Effector CD4-positive, alpha-beta T cell (primary cell): ENCODE data around the gene THNSL1.
"Not testable (repeated sequence)": the region's sequence is repeated elsewhere in the genome, so short reads cannot be mapped to it uniquely, and the experiment has no call there.

Experiments used
- DNase-seq: peaks from one replicate; pipeline ENCODE4 v3.0.0-alpha.2; 2020
- total RNA-seq: gene quantifications from one replicate; lab custom pipeline; 2026; lab: John Stamatoyannopoulos, UW

Gene THNSL1
- 3.9 reads per million, percentile 15 among the genes with 10 or more reads in this experiment for total RNA-seq

- DNase-seq, result peak; percentile 95
These were observed at the start of gene THNSL1 for GRCh38 chr10:25016376-25017153. Gene THNSL1 (plus strand): TSS chr10:25016612. CDS start chr10:25023224, 6,612 bp downstream.

GRCh38 chr10:24966962-24967481 is 49.4 kb upstream of the THNSL1 start:
- no peak for DNase-seq

DNA sequence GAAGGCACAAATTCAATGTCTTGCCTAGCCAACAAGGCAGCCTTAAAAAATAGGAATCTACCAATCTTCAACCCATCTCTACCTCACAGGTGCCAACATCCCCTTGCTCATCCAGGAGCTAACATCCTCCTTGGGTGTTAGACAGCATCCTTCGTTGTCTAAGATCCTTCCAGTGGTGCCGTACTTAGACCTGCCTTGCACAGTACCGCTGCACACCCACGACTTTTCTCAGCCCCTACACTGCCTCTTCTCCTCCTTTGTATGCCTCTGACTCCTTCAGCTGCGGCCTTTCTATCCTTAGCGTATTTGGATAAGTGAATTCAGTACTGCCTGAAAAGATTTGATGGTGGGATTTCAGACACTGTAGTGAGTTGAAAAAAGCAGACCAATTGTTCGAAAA is 48.1 kb upstream of the THNSL1 start:
- DNase-seq, result no peak

DNA sequence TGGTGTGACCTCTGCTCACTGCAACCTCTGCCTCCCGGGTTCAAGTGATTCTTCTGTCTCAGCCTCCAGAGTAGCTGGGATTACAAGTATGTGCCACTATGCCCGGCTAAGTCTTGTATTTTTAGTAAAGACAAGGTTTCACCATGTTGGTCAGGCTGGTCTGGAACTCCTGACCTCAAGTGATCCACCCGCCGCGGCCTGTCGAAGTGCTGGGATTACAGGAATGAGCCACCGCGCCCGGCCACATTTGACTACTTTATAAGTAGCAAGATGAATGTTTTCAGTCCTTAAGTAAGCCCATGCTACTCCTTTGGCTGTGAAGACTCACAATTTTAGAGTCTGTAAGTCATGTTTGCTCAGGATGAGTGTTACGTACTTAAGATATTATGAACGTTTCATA is 47.5 kb upstream of the THNSL1 start:
- DNase-seq, result not testable (repeated sequence)

DNA sequence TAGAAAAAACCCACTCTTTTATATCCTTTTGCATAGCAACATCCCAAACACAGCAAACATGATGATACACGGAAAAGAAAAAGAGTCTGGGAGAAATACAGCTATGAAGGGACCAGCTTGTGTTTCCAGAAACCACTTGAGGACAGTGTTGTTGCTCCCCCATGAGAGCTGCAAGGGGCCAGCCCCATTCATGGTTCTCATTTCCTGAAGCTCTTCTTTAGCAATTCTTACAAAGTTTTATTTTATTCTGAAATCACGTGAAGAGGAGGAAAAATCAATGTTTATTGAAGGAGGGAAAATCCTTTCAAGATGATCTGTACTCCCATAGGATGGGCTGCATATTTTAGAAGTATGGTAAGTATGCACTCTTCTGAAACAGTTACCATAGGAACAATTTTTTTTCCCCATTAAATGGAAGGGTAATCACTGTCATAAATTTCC is 46.6 kb upstream of the THNSL1 start:
- DNase-seq, result no peak

DNA sequence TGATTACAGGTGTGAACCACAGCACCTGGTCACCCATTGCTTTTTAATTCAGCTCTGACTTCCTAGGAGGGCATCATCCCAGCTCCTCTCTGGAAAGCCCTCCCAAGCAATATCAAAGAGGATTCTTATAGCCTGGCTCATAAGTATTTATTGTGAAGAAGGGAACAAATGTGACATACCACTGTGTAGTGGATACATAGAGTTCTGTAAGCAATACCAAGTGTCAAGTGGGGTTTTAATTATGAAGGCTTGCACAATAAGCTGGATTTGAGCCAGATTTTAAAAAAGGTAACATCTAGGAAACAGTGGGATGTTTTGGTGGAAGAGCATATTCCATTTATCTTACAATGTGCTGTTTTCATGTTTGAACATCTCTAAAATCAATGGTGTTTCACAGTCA is 45.0 kb upstream of the THNSL1 start:
- no peak for DNase-seq

DNA sequence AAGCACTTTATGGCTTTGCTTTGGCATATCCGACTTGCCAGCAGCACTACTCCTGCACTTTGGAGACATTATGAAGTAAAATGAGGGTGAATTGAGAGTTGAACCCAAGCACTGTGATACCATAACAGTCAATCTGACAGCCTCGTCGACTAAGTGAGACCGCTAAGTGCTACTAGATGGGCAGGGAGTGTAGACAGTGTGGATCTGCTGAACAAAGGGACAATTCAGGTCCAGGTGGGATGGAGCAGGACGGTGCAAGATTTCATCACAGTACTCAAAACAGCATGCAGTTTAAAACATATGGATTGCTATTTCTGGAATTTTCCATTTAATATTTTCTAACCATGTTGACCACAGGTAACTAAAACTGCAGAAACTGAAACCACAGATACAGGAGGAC is 43.2 kb upstream of the THNSL1 start:
- no peak for DNase-seq

DNA sequence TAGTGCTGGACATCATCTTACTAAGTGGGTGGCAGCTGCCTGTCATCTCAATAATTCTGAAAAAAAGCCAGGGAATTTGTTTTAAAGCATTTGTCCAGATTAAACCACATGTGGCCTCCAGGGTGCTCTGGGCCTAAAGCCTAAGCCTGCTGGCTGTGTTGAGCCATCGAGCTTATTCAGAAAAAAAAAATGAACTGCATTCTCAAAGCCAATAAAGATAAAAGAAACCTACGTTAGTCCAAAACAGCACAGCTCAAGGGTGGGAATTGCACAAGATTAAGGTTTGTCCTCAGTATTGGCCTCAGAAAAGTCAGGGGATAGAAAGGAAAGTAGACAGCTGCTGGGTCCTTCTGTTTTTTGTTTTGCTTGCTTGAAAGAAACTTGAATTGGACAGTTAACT is 41.4 kb upstream of the THNSL1 start:
- no peak for DNase-seq

DNA sequence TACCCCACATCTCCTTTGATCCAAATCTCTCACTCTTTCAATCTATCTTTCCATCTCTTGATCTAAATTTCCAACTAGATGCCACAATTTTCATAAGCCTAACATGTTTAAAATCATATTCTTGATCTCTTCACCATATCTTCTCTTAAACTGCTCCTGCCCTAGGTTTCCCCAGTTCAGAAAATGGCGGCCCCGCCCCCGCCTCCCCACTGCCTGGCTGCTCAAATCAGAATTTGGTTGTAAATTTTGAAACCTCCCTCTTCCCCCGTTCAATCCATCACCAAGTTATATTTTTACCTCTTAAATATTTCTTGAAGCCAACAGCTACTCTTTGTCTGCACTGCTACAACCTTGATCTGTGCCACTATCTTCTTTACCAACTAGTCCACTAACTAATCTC is 36.7 kb upstream of the THNSL1 start:
- DNase-seq, result no peak

GRCh38 chr10:24981161-24981710 is 35.2 kb upstream of the THNSL1 start:
- DNase-seq, result no peak

GRCh38 chr10:24982319-24983112 is 33.9 kb upstream of the THNSL1 start:
- no peak for DNase-seq

DNA sequence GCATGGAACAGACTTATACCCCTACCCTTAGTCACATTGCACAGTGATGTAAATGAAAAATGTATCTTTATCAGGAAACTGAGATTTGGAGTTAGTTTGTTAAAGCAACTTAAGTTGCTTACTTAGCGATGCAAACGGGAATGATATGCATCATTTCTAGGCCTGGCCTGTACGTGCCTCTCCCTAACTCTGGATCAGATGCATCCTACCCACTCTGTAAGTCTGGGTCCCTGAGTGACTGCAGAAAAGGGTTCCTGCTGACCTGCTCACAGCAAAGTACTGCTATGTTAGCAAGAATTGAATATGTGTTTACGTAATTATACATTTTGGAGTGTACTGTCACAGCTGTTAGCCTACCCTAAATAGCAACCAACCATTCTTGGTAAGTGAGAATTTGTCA is 33.3 kb upstream of the THNSL1 start:
- DNase-seq, result no peak

DNA sequence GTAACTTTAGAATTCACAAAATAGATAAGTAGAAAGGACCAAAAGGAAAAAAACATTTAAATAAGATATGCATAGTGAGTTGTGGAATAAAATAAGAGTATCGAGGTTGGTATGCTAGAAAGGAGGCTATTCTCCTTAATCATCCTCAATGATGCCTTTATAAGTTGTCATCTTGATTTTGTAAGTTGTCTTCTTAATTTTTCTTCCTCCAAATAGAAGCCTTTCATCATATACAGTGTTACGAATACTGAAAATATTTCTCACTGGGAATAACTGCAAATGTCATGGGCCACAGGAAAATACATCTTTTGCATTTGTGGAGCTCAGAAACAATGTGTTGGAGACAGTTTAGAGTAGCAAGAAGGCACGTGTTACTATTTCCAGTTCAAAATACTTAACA is 32.5 kb upstream of the THNSL1 start:
- DNase-seq, result no peak

GRCh38 chr10:24984906-24985305 is 31.5 kb upstream of the THNSL1 start:
- no peak for DNase-seq

DNA sequence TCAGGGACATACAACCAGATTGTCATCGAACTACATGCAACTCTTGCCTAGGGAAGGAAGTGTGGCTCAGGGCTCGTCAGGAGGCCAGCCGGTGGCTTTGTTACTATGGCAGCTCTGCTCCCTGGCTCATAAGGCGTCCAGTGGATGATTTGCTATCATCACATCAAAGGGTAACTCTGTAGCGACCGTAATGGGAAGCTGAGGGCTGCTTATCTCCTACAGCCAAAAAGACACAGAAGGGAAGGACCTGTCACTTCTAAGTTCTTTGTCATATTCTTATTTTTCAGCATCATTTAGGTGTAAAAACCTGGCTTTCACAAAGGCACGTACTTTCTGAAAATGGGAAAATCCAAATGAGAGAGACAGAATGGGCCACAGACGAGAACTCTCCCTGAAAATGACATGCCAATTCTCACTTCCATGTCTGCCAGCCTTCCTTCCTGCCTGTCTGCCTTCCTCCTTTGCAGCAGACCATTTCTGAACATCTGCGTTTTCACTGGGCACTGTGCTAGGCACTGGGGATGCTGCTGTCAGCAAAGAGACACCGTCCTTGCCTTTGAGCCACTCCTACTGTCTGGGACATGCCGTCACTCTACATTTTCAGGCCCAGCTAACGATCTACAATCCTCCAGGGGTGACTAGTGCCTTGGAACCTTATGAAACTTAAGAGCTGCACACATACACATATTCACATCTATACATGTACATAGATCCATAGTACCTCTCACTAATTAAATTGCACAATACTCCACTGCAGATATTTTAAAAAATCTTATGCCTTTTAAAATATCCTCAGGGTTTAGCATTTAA is 27.4 kb upstream of the THNSL1 start:
- no peak for DNase-seq

DNA sequence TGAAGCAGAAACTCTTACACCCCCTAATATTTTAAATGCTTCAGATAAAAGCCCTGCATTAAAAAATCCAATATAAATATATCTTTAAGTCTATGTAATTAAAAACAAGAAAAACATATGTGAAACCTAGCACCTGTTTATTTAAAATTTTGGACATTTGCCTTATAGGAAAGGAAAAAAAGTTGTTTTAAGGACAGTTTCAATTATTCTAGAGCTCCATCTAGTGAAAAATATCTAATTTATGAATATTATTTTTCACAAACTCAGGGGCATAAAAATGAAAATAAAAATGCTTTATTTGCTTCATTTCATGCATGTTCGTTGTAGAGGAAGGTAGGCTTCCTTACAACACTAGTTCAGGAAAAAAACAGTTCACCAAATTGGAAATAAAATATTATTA is 26.5 kb upstream of the THNSL1 start:
- no peak for DNase-seq

GRCh38 chr10:24991298-24991697 is 25.1 kb upstream of the THNSL1 start:
- no peak for DNase-seq

- no peak for DNase-seq
These were observed 23.8 kb upstream of the THNSL1 start for GRCh38 chr10:24992512-24993133.

- no peak for DNase-seq
These were observed 23.0 kb upstream of the THNSL1 start for GRCh38 chr10:24993237-24993958.

- no peak for DNase-seq
These were observed 21.3 kb upstream of the THNSL1 start for GRCh38 chr10:24995072-24995471.

DNA sequence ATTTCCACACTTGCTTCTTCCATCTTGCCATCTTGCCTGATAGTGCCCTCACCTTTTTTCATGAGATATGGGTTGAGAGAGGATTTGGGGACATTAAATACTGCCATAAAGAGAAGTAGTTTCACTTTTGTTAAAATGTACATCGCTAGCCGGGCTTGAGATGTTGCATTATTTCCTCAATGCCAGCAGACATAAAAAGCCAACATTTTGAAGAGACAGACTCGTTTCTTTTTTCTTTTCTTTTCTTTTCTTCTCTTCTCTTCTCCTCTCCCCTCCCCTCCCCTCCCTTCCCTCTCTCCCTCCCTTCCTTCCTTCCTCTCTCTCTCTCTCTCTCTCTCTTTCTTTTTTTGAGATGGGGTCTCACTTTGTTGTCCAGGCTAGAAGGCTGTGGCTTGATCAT is 18.4 kb upstream of the THNSL1 start:
- no peak for DNase-seq
